Activated CD4-positive, alpha-beta memory T cell treated with anti-CD3 and anti-CD28 coated beads for 36 hours (primary cell): ENCODE results near the gene C1orf56. TPM values are rescaled to one million over a fixed set of nuclear protein-coding genes. Genes with fewer than 3 reads are reported as not detected.

ENCODE experiments used
- CTCF ChIA-PET: fragments of 350-600 bp; sonication (Branson Sonifier 250); formaldehyde crosslinking; loops from one replicate; lab custom pipeline; 2021; ENCODE audit warnings: antibody characterized with exemption, inconsistent platforms; lab: Charles Lee
- POLR2A ChIA-PET: fragments of 350-600 bp; sonication (Branson Sonifier 250); formaldehyde crosslinking; loops from one replicate; lab custom pipeline; 2021; ENCODE audit warnings: antibody characterized with exemption; lab: Charles Lee
- DNase-seq: peaks from one replicate; pipeline ENCODE4 v3.0.0-alpha.2; 2020
- H3K27ac Mint-ChIP-seq: one replicate; pipeline ENCODE4 v1.8.0; 2021; ENCODE audit warnings: mixed read lengths
- H3K27me3 Mint-ChIP-seq: one replicate; pipeline ENCODE4 v1.8.0; 2021; ENCODE audit warnings: mixed read lengths
- H3K36me3 Mint-ChIP-seq: one replicate; pipeline ENCODE4 v1.8.0; 2021; ENCODE audit warnings: mixed read lengths
- H3K4me1 Mint-ChIP-seq: one replicate; pipeline ENCODE4 v1.8.0; 2021; ENCODE audit warnings: low read depth, mixed read lengths
- H3K4me3 Mint-ChIP-seq: one replicate; pipeline ENCODE4 v1.8.0; 2021; ENCODE audit warnings: mild to moderate bottlenecking, mixed read lengths
- H3K9me3 Mint-ChIP-seq: one replicate; pipeline ENCODE4 v1.8.0; 2021; ENCODE audit warnings: mixed read lengths
- intact Hi-C: fragments of 100-400 bp; cut with micrococcal nuclease; formaldehyde crosslinking; loops from one replicate; pipeline ENCODE4 v1.15.1; 2023
- total RNA-seq, 2 experiments: library from RNA; stranded (reverse); gene quantifications; one replicate each; pipeline ENCODE4 v1.2.3, GENCODE V29; 2021

The C1orf56 gene
- total RNA-seq, 2 experiments from 2014 or later: 1.5 to 1.8 TPM

GRCh38 chr1:151006327-151007052, 41.1 kb upstream of the C1orf56 start, which contains the start of gene MINDY1:
TSS of gene MINDY1 (minus strand) at chr1:151006902. CDS start at chr1:151002617, 4,285 bp downstream.
- POLR2A ChIA-PET: interaction anchor here (0.5 to 2.9 kb wide), 8 partner anchors 11 to 641 kb away, joined by 3 to 17 read pairs (median 3); partner anchors contain the start of genes CDC42SE1 and CERS2
- H3K4me1 Mint-ChIP-seq: peaks cover 78% of the 10 kb centered on the region

GRCh38 chr1:151007853-151008243, 39.7 kb upstream of the C1orf56 start:
- intact Hi-C loops: loop anchor here (1.0 to 5.0 kb wide), 9 partner anchors 41 to 641 kb away; partner anchors contain the start of genes ARNT, ENSA and TNFAIP8L2
- no peaks in the 10 kb centered on the region for H3K27me3 Mint-ChIP-seq
- H3K4me3 Mint-ChIP-seq: peak overlapping the region; percentile 99
- no peaks in the 10 kb centered on the region for H3K9me3 Mint-ChIP-seq
- DNase-seq: no peak
- H3K27ac Mint-ChIP-seq: peak overlapping the region; percentile 97
- ChIA-PET POLR2A (interaction anchor here (1.4 to 2.9 kb wide), 2 partner anchors 40 to 50 kb away, joined by 3 to 17 read pairs; partner anchors contain the start of genes C1orf56 and CDC42SE1), CTCF (no interaction called here)
- peaks cover 3% of the 10 kb centered on the region for H3K36me3 Mint-ChIP-seq
- H3K4me1 Mint-ChIP-seq: peaks cover 68% of the 10 kb centered on the region

More at GRCh38 chr1:151006327-151007052, 41.1 kb upstream of the C1orf56 start, which contains the start of gene MINDY1:
- Mint-ChIP-seq H3K27me3 (no peaks in the 10 kb centered on the region), H3K27ac (peak within 1 kb of the TSS; percentile 97), H3K4me3 (peak within 1 kb of the TSS; percentile 99), H3K36me3 (peaks cover 9% of the 10 kb centered on the region), H3K9me3 (no peaks in the 10 kb centered on the region)
- CTCF ChIA-PET: interaction anchor here (0.8 to 14.0 kb wide), 13 partner anchors 9 to 167 kb away, joined by 3 to 222 read pairs (median 5); partner anchors contain the start of genes ANXA9, C1orf56 and CERS2
- peak; percentile 62 for DNase-seq
- intact Hi-C loops: loop anchor here (1.0 to 5.0 kb wide), 4 partner anchors 275 to 639 kb away; partner anchors contain the start of gene ENSA

GRCh38 chr1:151008244-151009205, 39.0 kb upstream of the C1orf56 start, which contains the start of gene PRUNE1:
TSS of gene PRUNE1 (plus strand) at chr1:151008449. CDS start at chr1:151008633, 184 bp downstream.
- Mint-ChIP-seq H3K4me3 (peak within 1 kb of the TSS; percentile 99), H3K27me3 (no peaks in the 10 kb centered on the region), H3K9me3 (no peaks in the 10 kb centered on the region), H3K4me1 (peaks cover 64% of the 10 kb centered on the region), H3K36me3 (peaks cover 5% of the 10 kb centered on the region), H3K27ac (peak within 1 kb of the TSS; percentile 97)
- intact Hi-C loops: loop anchor here (1.0 to 5.0 kb wide), 9 partner anchors 40 to 641 kb away; partner anchors contain the start of genes ARNT, ENSA and TNFAIP8L2
- ChIA-PET CTCF (interaction anchor here (1.2 kb wide), 1 partner anchor 16 kb away, joined by 6 read pairs; no protein-coding TSS in a partner anchor), POLR2A (interaction anchor here (1.4 kb wide), 1 partner anchor 40 kb away, joined by 3 read pairs; the partner anchor contains the start of gene C1orf56)
- peak; percentile 97 for DNase-seq

GRCh38 chr1:151009206-151009587, 38.4 kb upstream of the C1orf56 start:
- ChIA-PET POLR2A (interaction anchor here (1.4 kb wide), 1 partner anchor 39 kb away, joined by 3 read pairs; the partner anchor contains the start of gene C1orf56), CTCF (interaction anchor here (1.2 kb wide), 1 partner anchor 15 kb away, joined by 6 read pairs; no protein-coding TSS in a partner anchor)
- intact Hi-C loops: loop anchor here (2.0 to 5.0 kb wide), 6 partner anchors 40 to 642 kb away; partner anchors contain the start of genes ARNT, ENSA and TNFAIP8L2
- peak; percentile 47 for DNase-seq
- Mint-ChIP-seq H3K4me1 (peaks cover 61% of the 10 kb centered on the region), H3K36me3 (peaks cover 6% of the 10 kb centered on the region), H3K9me3 (no peaks in the 10 kb centered on the region), H3K27ac (peak overlapping the region; percentile 97), H3K4me3 (peak overlapping the region; percentile 99), H3K27me3 (no peaks in the 10 kb centered on the region)

- CTCF ChIA-PET: interaction anchor here (1.1 to 1.2 kb wide), 2 partner anchors 15 to 49 kb away, joined by 3 to 6 read pairs; partner anchors contain the start of gene CDC42SE1
- Mint-ChIP-seq H3K9me3 (no peaks in the 10 kb centered on the region), H3K36me3 (peaks cover 6% of the 10 kb centered on the region), H3K27ac (peak overlapping the region; percentile 97), H3K4me1 (peaks cover 58% of the 10 kb centered on the region), H3K4me3 (peak overlapping the region; percentile 99), H3K27me3 (no peaks in the 10 kb centered on the region)
- no peak for DNase-seq
- POLR2A ChIA-PET: no interaction called here
- intact Hi-C loops: loop anchor here (2.0 to 5.0 kb wide), 6 partner anchors 39 to 643 kb away; partner anchors contain the start of genes ARNT, ENSA and TNFAIP8L2
Observed at GRCh38 chr1:151009674-151010345, 37.7 kb upstream of the C1orf56 start.

GRCh38 chr1:151010346-151010726, 37.2 kb upstream of the C1orf56 start:
- intact Hi-C loops: no loop called here
- no peak for DNase-seq
- Mint-ChIP-seq H3K9me3 (no peaks in the 10 kb centered on the region), H3K36me3 (peaks cover 6% of the 10 kb centered on the region), H3K27me3 (no peaks in the 10 kb centered on the region), H3K4me1 (peaks cover 55% of the 10 kb centered on the region), H3K27ac (no peak overlapping the region), H3K4me3 (no peak overlapping the region)
- POLR2A ChIA-PET: no interaction called here
- CTCF ChIA-PET: interaction anchor here (1.1 kb wide), 1 partner anchor 49 kb away, joined by 3 read pairs; the partner anchor contains the start of gene CDC42SE1

GRCh38 chr1:151011154-151011850, 36.2 kb upstream of the C1orf56 start:
- POLR2A ChIA-PET: interaction anchor here (0.8 kb wide), 1 partner anchor 145 kb away, joined by 3 read pairs; the partner anchor contains the start of gene TNFAIP8L2
- no peak for DNase-seq
- Mint-ChIP-seq H3K36me3 (peaks cover 6% of the 10 kb centered on the region), H3K4me1 (peaks cover 47% of the 10 kb centered on the region), H3K4me3 (no peak overlapping the region), H3K27ac (no peak overlapping the region), H3K9me3 (no peaks in the 10 kb centered on the region), H3K27me3 (no peaks in the 10 kb centered on the region)
- intact Hi-C loops: no loop called here
- CTCF ChIA-PET: interaction anchor here (0.8 to 1.0 kb wide), 4 partner anchors 9 to 17 kb away, joined by 3 to 4 read pairs (median 3); no protein-coding TSS in a partner anchor

GRCh38 chr1:151012684-151013471, 34.7 kb upstream of the C1orf56 start:
- no peaks in the 10 kb centered on the region for H3K27me3 Mint-ChIP-seq
- H3K9me3 Mint-ChIP-seq: no peaks in the 10 kb centered on the region
- peaks cover 32% of the 10 kb centered on the region for H3K4me1 Mint-ChIP-seq
- POLR2A ChIA-PET: no interaction called here
- peaks cover 9% of the 10 kb centered on the region for H3K36me3 Mint-ChIP-seq
- CTCF ChIA-PET: interaction anchor here (1.0 to 2.3 kb wide), 2 partner anchors 11 to 15 kb away, joined by 3 to 7 read pairs; no protein-coding TSS in a partner anchor
- intact Hi-C loops: no loop called here
- DNase-seq: no peak
- H3K4me3 Mint-ChIP-seq: no peak overlapping the region
- no peak overlapping the region for H3K27ac Mint-ChIP-seq

- Mint-ChIP-seq H3K9me3 (no peaks in the 10 kb centered on the region), H3K36me3 (peaks cover 7% of the 10 kb centered on the region), H3K4me1 (peaks cover 32% of the 10 kb centered on the region), H3K27ac (no peak overlapping the region), H3K4me3 (no peak overlapping the region), H3K27me3 (no peaks in the 10 kb centered on the region)
- ChIA-PET CTCF (interaction anchor here (2.3 kb wide), 1 partner anchor 11 kb away, joined by 7 read pairs; no protein-coding TSS in a partner anchor), POLR2A (no interaction called here)
- intact Hi-C loops: no loop called here
- DNase-seq: no peak
Observed at GRCh38 chr1:151013518-151013917, 34.0 kb upstream of the C1orf56 start.
